Astrocyte of the spinal cord (primary cell): Measurements from ENCODE around the gene SLN.
A peak's percentile ranks its signal among the peaks of the same experiment; 100 is the strongest.

Experiments
- DNase-seq: peaks from one replicate; pipeline ENCODE4 v3.0.0; 2011; ENCODE audit warnings: low read depth, low spot score
- H3K4me3 ChIP-seq: 2 replicates; pipeline ENCODE4 v1.5.1; 2011; ENCODE audit warnings: low read depth, mild to moderate bottlenecking, low read length, moderate library complexity
- CTCF ChIP-seq: IDR thresholded peaks from 2 replicates; pipeline ENCODE4 v1.5.1; 2012; ENCODE audit warnings: low read depth, mild to moderate bottlenecking, low read length, inconsistent platforms
- in situ Hi-C: cut with HindIII; loops from 2 replicates; pipeline ENCODE4 v1.10.0; 2017; ENCODE audit warnings: low sequenced_read_pairs

SLN gene

GRCh38 chr11:107751082-107751481 is 39.2 kb upstream of the SLN start:
- in situ Hi-C loops: no loop called here
- no peak for DNase-seq
- TF ChIP-seq CTCF: no peak
- H3K4me3 ChIP-seq: no peak overlapping the region

- TF ChIP-seq CTCF: no peak
- in situ Hi-C loops: no loop called here
- no peak for DNase-seq
- no peak overlapping the region for H3K4me3 ChIP-seq
Observed at GRCh38 chr11:107750313-107750712, 38.5 kb upstream of the SLN start.

DNA sequence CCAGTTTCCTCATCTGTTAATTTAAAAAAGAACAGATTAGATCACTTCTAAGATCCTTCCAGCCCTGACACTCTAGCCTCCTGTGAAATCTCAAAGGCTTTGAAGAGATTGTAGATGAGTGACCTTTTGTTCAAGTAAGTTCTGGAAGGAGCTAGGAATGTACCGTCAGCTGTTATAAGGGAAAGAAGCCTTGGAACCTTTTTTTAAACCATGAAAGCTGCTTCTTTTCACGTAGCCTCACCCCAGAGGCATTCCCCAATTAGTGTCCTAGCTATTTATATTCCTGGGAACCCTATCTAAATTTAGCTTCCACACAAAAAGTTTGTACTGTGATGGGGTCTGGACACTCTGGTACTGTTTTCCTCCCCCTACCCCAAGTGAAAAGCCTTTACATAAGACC is 35.8 kb upstream of the SLN start:
- no peak for TF ChIP-seq CTCF
- DNase-seq: no peak
- in situ Hi-C loops: no loop called here
- no peak overlapping the region for H3K4me3 ChIP-seq

DNA sequence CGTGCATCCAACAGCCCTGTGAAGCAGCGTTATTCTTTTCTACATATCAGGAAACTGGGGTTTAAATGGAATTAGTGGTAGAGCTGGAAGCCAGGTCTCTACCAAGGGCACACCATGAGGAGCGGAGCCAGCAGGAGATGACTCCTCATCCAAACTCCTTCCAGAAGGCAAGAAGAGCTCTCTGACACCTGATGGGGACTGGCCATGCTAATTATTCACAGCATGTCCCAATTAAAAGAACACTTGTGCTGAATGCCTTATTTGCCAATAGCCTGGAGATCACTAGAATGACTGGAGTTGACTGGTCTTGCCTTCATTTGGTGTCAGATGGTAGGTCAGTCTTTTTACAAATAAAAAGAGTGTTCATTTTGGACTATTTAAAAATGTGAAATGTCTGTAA is 32.9 kb upstream of the SLN start:
- in situ Hi-C loops: no loop called here
- no peak overlapping the region for H3K4me3 ChIP-seq
- no peak for TF ChIP-seq CTCF
- DNase-seq: no peak

DNA sequence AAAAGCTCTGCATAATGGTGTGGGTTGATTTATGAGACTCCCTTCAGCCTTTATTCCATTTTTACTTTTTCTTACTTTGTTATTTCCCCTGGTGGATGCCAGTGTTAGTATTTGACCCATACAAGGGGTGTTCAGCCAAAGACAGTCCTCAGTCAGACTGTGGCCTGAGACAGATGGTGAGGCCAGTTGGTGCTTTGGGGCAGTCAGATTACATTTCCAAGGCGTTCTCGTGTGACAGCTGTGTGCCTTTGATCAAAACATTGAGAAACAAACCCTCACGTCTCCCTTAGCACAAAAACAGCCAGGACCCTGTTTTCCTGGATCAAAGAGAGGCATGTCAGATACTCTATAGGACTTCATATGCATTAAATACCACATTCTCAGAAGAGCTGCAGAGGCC is 31.3 kb upstream of the SLN start:
- in situ Hi-C loops: no loop called here
- H3K4me3 ChIP-seq: no peak overlapping the region
- DNase-seq: no peak
- no peak for TF ChIP-seq CTCF

- peak; percentile 69 for TF ChIP-seq CTCF
- H3K4me3 ChIP-seq: no peak overlapping the region
- DNase-seq: peak; percentile 32
- in situ Hi-C loops: no loop called here
Observed at GRCh38 chr11:107741044-107741823, 29.4 kb upstream of the SLN start.
